Hepatocyte (in vitro differentiated cells): ENCODE data around the gene SIN3A. TPM values are rescaled to one million over a fixed set of nuclear protein-coding genes. Genes with fewer than 3 reads are reported as not detected.

Experiments
- DNase-seq: peaks from one replicate; pipeline ENCODE4 v3.0.0-alpha.2; 2016; ENCODE audit warnings: low spot score
- H2AFZ ChIP-seq: fragments of 200-600 bp; sonication (generic); 2 replicates; pipeline ENCODE4 v1.6.0; 2016; ENCODE audit warnings: antibody characterized with exemption, mild to moderate bottlenecking
- H3K27ac ChIP-seq: fragments of 200-600 bp; sonication (generic); 2 replicates; pipeline ENCODE4 v1.5.1; 2016; ENCODE audit warnings: mild to moderate bottlenecking
- H3K27me3 ChIP-seq: fragments of 200-600 bp; sonication (generic); 2 replicates; pipeline ENCODE4 v1.6.1; 2016
- H3K36me3 ChIP-seq: fragments of 200-600 bp; sonication (generic); replicated peaks from 2 replicates; pipeline ENCODE4 v1.5.1; 2016; ENCODE audit warnings: low read depth; ENCODE audit not compliant: insufficient read depth
- H3K4me1 ChIP-seq: fragments of 200-600 bp; sonication (generic); 2 replicates; pipeline ENCODE4 v1.5.1; 2016; ENCODE audit warnings: mild to moderate bottlenecking, moderate library complexity; ENCODE audit not compliant: insufficient read depth
- H3K4me2 ChIP-seq: fragments of 200-600 bp; sonication (generic); 2 replicates; pipeline ENCODE4 v1.6.0; 2016
- H3K4me3 ChIP-seq: fragments of 200-600 bp; sonication (generic); 2 replicates; pipeline ENCODE4 v1.5.1; 2016; ENCODE audit warnings: mild to moderate bottlenecking
- H3K79me2 ChIP-seq: fragments of 200-600 bp; sonication (generic); 2 replicates; pipeline ENCODE4 v1.6.0; 2017; ENCODE audit warnings: mild to moderate bottlenecking
- H3K9me2 ChIP-seq: fragments of 200-600 bp; sonication (generic); replicated peaks from 2 replicates; pipeline ENCODE4 v1.6.0; 2017; ENCODE audit warnings: mild to moderate bottlenecking; ENCODE audit not compliant: insufficient read depth
- H3K9me3 ChIP-seq: fragments of 200-600 bp; sonication (generic); 2 replicates; pipeline ENCODE4 v1.5.1; 2016; ENCODE audit warnings: low read depth, mild to moderate bottlenecking
- H4K20me1 ChIP-seq: fragments of 200-600 bp; sonication (generic); 2 replicates; pipeline ENCODE4 v1.6.0; 2016; ENCODE audit warnings: mild to moderate bottlenecking; ENCODE audit not compliant: insufficient read depth, poor library complexity, severe bottlenecking
- EZH2 ChIP-seq: fragments of 200-600 bp; sonication (generic); IDR thresholded peaks from 2 replicates; pipeline ENCODE4 v1.6.1; 2016; ENCODE audit warnings: antibody characterized with exemption, mild to moderate bottlenecking, borderline replicate concordance
- EZH2phosphoT487 ChIP-seq: fragments of 200-600 bp; sonication (generic); IDR thresholded peaks from one replicate; pipeline ENCODE4 v1.6.1; 2018; ENCODE audit warnings: antibody characterized with exemption, mild to moderate bottlenecking, low read depth, moderate library complexity; ENCODE audit not compliant: unreplicated experiment, severe bottlenecking
- WGBS: methylation state at CpG from one replicate; pipeline ENCODE4 v1.1.6; 2016; ENCODE audit warnings: low lambda C conversion rate; ENCODE audit errors: missing lambda C conversion rate; 5-methylcytosine and 5-hydroxymethylcytosine counted together
- polyA plus RNA-seq: library from polyadenylated mRNA; unstranded; fragments of >200 nt; fragmentation: Nextera tagmentation; extraction: Ambion mirVana; gene quantifications from 2 replicates; pipeline ENCODE4 v1.2.1, GENCODE V29; 2016
- total RNA-seq: library from RNA; depleted of rRNA; stranded (reverse); fragments of >200 nt; gene quantifications from 2 replicates; pipeline ENCODE4 v1.2.3, GENCODE V29; 2014
- TF ChIP-seq, protein P1 (sequence below): fragments of 200-600 bp; sonication (generic); IDR thresholded peaks from 2 replicates; pipeline ENCODE4 v1.5.1; 2016; ENCODE audit warnings: antibody characterized with exemption, mild to moderate bottlenecking; ENCODE audit not compliant: poor library complexity

Gene SIN3A
- total and polyA plus RNA-seq, 2 experiments from 2014 or later = 16.5 to 28.8 TPM

DNA sequence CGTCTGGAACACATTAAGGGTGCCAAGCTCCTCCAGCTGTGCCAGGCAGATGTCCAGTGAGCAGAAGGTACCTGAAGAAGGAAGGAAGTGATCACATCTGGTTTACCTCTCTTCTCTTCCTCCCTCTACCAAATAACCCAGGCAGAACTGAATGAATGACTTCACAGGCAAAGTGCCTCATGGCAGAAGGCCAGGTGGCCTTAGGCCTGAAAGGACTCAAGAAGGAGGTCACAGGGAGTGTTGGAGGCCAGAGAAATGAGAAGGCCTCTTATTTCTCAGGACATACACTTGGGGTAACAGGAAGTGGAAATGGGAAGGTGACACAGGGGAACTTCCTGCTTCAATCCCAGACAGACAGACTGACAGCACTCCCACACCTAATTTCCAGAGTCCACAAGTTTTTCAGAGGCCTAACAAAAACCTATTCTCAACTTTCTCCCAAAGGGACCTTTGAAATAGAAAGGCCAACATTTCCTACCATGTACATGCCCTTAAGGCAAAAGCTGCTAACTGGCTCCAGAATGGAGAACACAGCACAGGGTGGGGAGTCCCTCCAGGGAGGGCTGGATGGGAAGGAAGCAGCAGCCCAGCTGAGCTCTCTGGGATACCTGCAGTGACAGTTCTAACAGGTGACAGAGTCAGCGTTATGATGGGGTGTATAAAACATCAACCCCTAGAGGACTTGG lies 17.6 kb upstream of the SIN3A start:
- 80% methylated on average over 2 of the region's 2 CpGs for WGBS
- H3K27me3 ChIP-seq = no peaks in the 10 kb centered on the region
- no peaks in the 10 kb centered on the region for H3K9me3 ChIP-seq
- H3K36me3 ChIP-seq = no peaks in the 10 kb centered on the region
- DNase-seq = no peak
- H3K4me3 ChIP-seq = no peak overlapping the region
- no peak overlapping the region for H3K27ac ChIP-seq
- no peak overlapping the region for H2AFZ ChIP-seq
- H3K79me2 ChIP-seq = no peaks in the 10 kb centered on the region
- H3K9me2 ChIP-seq = no peaks in the 10 kb centered on the region
- TF ChIP-seq EZH2phosphoT487 (no peak), EZH2 (no peak)
- TF ChIP-seq, protein P1, sequence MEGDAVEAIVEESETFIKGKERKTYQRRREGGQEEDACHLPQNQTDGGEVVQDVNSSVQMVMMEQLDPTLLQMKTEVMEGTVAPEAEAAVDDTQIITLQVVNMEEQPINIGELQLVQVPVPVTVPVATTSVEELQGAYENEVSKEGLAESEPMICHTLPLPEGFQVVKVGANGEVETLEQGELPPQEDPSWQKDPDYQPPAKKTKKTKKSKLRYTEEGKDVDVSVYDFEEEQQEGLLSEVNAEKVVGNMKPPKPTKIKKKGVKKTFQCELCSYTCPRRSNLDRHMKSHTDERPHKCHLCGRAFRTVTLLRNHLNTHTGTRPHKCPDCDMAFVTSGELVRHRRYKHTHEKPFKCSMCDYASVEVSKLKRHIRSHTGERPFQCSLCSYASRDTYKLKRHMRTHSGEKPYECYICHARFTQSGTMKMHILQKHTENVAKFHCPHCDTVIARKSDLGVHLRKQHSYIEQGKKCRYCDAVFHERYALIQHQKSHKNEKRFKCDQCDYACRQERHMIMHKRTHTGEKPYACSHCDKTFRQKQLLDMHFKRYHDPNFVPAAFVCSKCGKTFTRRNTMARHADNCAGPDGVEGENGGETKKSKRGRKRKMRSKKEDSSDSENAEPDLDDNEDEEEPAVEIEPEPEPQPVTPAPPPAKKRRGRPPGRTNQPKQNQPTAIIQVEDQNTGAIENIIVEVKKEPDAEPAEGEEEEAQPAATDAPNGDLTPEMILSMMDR = no peak
- no peaks in the 10 kb centered on the region for H3K4me1 ChIP-seq
- no peaks in the 10 kb centered on the region for H4K20me1 ChIP-seq
- H3K4me2 ChIP-seq = no peak overlapping the region

DNA sequence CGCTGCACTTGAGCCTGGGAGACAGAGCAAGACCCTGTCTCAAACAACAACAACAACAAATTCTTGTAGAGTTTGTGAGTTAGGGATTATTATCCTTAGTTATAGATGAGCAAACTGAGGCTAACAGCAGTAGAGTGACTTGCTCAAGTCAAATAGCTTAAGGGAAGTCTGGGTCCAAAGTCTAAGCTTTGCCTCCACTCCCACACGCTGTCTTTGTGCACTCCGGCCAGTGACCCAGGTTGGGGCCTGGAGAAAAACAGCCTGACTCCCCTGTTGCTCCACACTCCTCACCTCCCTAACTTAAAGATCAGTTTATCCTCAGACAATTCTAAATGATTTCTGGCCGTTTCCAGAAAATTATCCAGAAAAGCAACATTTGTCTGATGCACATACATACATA lies 9.2 kb upstream of the SIN3A start:
- WGBS = 78% methylated on average over 4 of the region's 4 CpGs
- Histone ChIP-seq H3K4me3 (no peak overlapping the region), H2AFZ (no peak overlapping the region), H3K27me3 (no peaks in the 10 kb centered on the region), H3K27ac (peak overlapping the region; percentile 86), H3K36me3 (no peaks in the 10 kb centered on the region), H3K79me2 (no peaks in the 10 kb centered on the region), H4K20me1 (no peaks in the 10 kb centered on the region), H3K4me2 (peak overlapping the region; percentile 44), H3K4me1 (peaks cover 28% of the 10 kb centered on the region), H3K9me2 (no peaks in the 10 kb centered on the region), H3K9me3 (no peaks in the 10 kb centered on the region)
- TF ChIP-seq, protein P1 = no peak
- TF ChIP-seq EZH2phosphoT487 = no peak
- no peak for TF ChIP-seq EZH2
- peak; percentile 47 for DNase-seq

DNA sequence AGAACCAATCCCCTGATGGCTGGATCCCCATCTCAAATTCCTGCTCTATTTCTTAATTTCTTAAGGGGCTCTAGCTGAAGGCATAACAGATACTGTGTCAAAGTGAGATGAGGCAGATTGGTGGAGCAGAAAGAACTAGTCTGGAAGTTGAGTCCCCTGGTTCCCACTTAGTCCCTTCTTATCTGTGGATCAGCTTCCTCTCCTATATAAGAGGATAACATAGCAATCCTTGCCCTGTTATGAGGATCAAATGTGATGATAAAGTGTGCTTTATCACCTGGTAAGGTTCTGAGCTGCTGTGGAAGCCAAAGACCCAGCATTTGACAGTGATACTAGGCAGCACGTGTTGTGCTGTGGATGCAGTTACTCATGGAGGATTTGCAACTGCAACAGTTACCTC lies 8.1 kb upstream of the SIN3A start:
- H3K36me3 ChIP-seq = no peaks in the 10 kb centered on the region
- no peak overlapping the region for H3K4me3 ChIP-seq
- H2AFZ ChIP-seq = no peak overlapping the region
- H3K4me2 ChIP-seq = no peak overlapping the region
- 47% methylated on average over 1 of the region's 1 CpG for WGBS
- TF ChIP-seq EZH2phosphoT487 (no peak), EZH2 (no peak)
- TF ChIP-seq, protein P1 = no peak
- no peaks in the 10 kb centered on the region for H3K27me3 ChIP-seq
- peak overlapping the region; percentile 86 for H3K27ac ChIP-seq
- H4K20me1 ChIP-seq = no peaks in the 10 kb centered on the region
- H3K9me3 ChIP-seq = no peaks in the 10 kb centered on the region
- H3K79me2 ChIP-seq = no peaks in the 10 kb centered on the region
- no peaks in the 10 kb centered on the region for H3K9me2 ChIP-seq
- no peak for DNase-seq
- H3K4me1 ChIP-seq = peaks cover 28% of the 10 kb centered on the region
